ENCODE results near the gene MRTFB. TPM values are rescaled to one million over a fixed set of nuclear protein-coding genes. Genes with fewer than 3 reads are reported as not detected.

MRTFB gene
- total RNA-seq, 1 donor from 2014 or later: 12.9 TPM

GRCh38 chr16:14309001-14309886, 238.1 kb downstream of the MRTFB start:
- DNase-seq (ENCODE audit: low read depth): no peak
- no peak overlapping the region for H3K4me3 ChIP-seq (ENCODE audit: low read depth, low read length)
- no peak for TF ChIP-seq CTCF (conservative IDR thresholded peaks at IDR 0.05; ENCODE audit: low read depth, low read length)

- TF ChIP-seq CTCF (conservative IDR thresholded peaks at IDR 0.05; ENCODE audit: low read depth, low read length): no peak
- no peak overlapping the region for H3K4me3 ChIP-seq (ENCODE audit: low read depth, low read length)
- DNase-seq (ENCODE audit: low read depth): no peak
Measured at GRCh38 chr16:14309906-14310305, 238.8 kb downstream of the MRTFB start.

GRCh38 chr16:14310519-14310991, 239.4 kb downstream of the MRTFB start:
- H3K4me3 ChIP-seq (ENCODE audit: low read depth, low read length): no peak overlapping the region
- TF ChIP-seq CTCF (conservative IDR thresholded peaks at IDR 0.05; ENCODE audit: low read depth, low read length): no peak
- DNase-seq (ENCODE audit: low read depth): no peak

- H3K4me3 ChIP-seq (ENCODE audit: low read depth, low read length): no peak overlapping the region
- no peak for TF ChIP-seq CTCF (conservative IDR thresholded peaks at IDR 0.05; ENCODE audit: low read depth, low read length)
- no peak for DNase-seq (ENCODE audit: low read depth)
Measured at GRCh38 chr16:14314116-14314515, 243.0 kb downstream of the MRTFB start.

GRCh38 chr16:14315683-14316320, 244.7 kb downstream of the MRTFB start:
- no peak for TF ChIP-seq CTCF (conservative IDR thresholded peaks at IDR 0.05; ENCODE audit: low read depth, low read length)
- no peak for DNase-seq (ENCODE audit: low read depth)

More at GRCh38 chr16:14315683-14316320, 244.7 kb downstream of the MRTFB start:
- no peak overlapping the region for H3K4me3 ChIP-seq (ENCODE audit: low read depth, low read length)

Other genes with a start within 250 kb of the MRTFB start
- 6.5 and 14.2 TPM in 2 replicates for gene ERCC4, start 151.2 kb upstream of the MRTFB start, total RNA-seq

Data from epithelial cell of proximal tubule (primary cell).